Fibroblast of lung (primary cell): ENCODE results near the gene MAL. TPM values are rescaled to one million over a fixed set of nuclear protein-coding genes. Genes with fewer than 3 reads are reported as not detected.

Experiments used
- DNase-seq, 2 donors: peaks; one replicate each; pipeline versions ENCODE4 v3.0.0 to v3.0.0-alpha.2; 2010; ENCODE audit warnings: low read depth in 2 of 2
- H2AFZ ChIP-seq: 2 replicates; pipeline ENCODE4 v1.5.1; 2012; ENCODE audit warnings: low read length, control low read depth, inconsistent platforms
- H3K27ac ChIP-seq: 2 replicates; pipeline ENCODE4 v1.5.1; 2011; ENCODE audit warnings: low read length, control low read depth; ENCODE audit not compliant: insufficient read depth
- H3K27me3 ChIP-seq: 2 replicates; pipeline ENCODE4 v1.5.1; 2011; ENCODE audit warnings: mild to moderate bottlenecking, low read length; ENCODE audit not compliant: control insufficient read depth, insufficient read depth
- H3K36me3 ChIP-seq: 2 replicates; pipeline ENCODE4 v1.5.1; 2011; ENCODE audit warnings: low read length; ENCODE audit not compliant: control insufficient read depth, insufficient read depth
- H3K4me1 ChIP-seq: 2 replicates; pipeline ENCODE4 v1.5.1; 2011; ENCODE audit warnings: low read length; ENCODE audit not compliant: control insufficient read depth, insufficient read depth; ENCODE audit errors: extremely low read depth
- H3K4me2 ChIP-seq: 2 replicates; pipeline ENCODE4 v1.5.1; 2011; ENCODE audit warnings: low read length, control low read depth; ENCODE audit not compliant: insufficient read depth; ENCODE audit errors: extremely low read depth
- H3K4me3 ChIP-seq, 4 experiments: fragments of 200-600 bp in 1 of 4; sonication (generic) in 1 of 4; replicated peaks in 1 of 4; 2 replicates each; pipeline ENCODE4 v1.5.1; 2011 to 2016; ENCODE audit warnings: low read length in 4 of 4, low read depth in 3 of 4, mild to moderate bottlenecking in 3 of 4, control low read depth in 2 of 4, inconsistent platforms in 1 of 4, mixed read lengths in 1 of 4; ENCODE audit not compliant: insufficient read depth in 1 of 4; ENCODE audit errors: control extremely low read depth in 1 of 4
- H3K79me2 ChIP-seq: 2 replicates; pipeline ENCODE4 v1.5.1; 2012; ENCODE audit warnings: mild to moderate bottlenecking, low read length, inconsistent platforms; ENCODE audit not compliant: control insufficient read depth, insufficient read depth
- H3K9ac ChIP-seq: 2 replicates; pipeline ENCODE4 v1.5.1; 2011; ENCODE audit warnings: mild to moderate bottlenecking, low read length, control low read depth; ENCODE audit not compliant: insufficient read depth
- H3K9me3 ChIP-seq: 2 replicates; pipeline ENCODE4 v1.5.1; 2012; ENCODE audit warnings: low read depth, low read length; ENCODE audit not compliant: control insufficient read depth, insufficient read depth
- H4K20me1 ChIP-seq: 2 replicates; pipeline ENCODE4 v1.5.1; 2011; ENCODE audit warnings: low read length; ENCODE audit not compliant: control insufficient read depth, insufficient read depth; ENCODE audit errors: extremely low read depth
- EZH2 ChIP-seq: IDR thresholded peaks from 2 replicates; pipeline ENCODE4 v1.5.1; 2012; ENCODE audit warnings: low read length, control low read depth, mild to moderate bottlenecking; ENCODE audit errors: missing control alignments
- polyA plus RNA-seq, 2 donors: library from polyadenylated mRNA; depleted of rRNA in 1 of 2; stranded (reverse) in 1 of 2; unstranded in 1 of 2; fragments of >200 nt; gene quantifications; 2 replicates each; pipeline ENCODE4 v1.2.1, GENCODE V29; 2011 to 2012; ENCODE audit warnings: missing spikeins in 1 of 2
- total RNA-seq: library from RNA; depleted of rRNA; stranded (reverse); fragments of >200 nt; gene quantifications from 2 replicates; pipeline ENCODE4 v1.2.1, GENCODE V29; 2014
- TF ChIP-seq, protein P1 (sequence below), 2 donors: IDR thresholded peaks in 1 of 2; conservative IDR thresholded peaks in 1 of 2; 1 replicate in 1 of 2; 2 replicates in 1 of 2; pipeline ENCODE4 v1.5.1; 2011 to 2012; ENCODE audit warnings: low read length in 2 of 2, control low read depth in 1 of 2, inconsistent platforms in 1 of 2, low read depth in 1 of 2, mild to moderate bottlenecking in 1 of 2

The MAL gene
- total and polyA plus RNA-seq, 2 donors (not counting 1 experiment from before 2014, with no cell fraction given) = not detected

GRCh38 chr2:95023222-95023597 lies 2.3 kb upstream of the MAL start:
- Histone ChIP-seq H4K20me1 (no peaks in the 10 kb centered on the region), H3K4me3 (no peak overlapping the region), H3K9ac (no peak overlapping the region), H3K4me2 (no peak overlapping the region), H3K36me3 (no peaks in the 10 kb centered on the region), H3K4me1 (no peaks in the 10 kb centered on the region), H3K27me3 (peaks cover 44% of the 10 kb centered on the region), H3K9me3 (no peaks in the 10 kb centered on the region), H3K27ac (no peak overlapping the region), H2AFZ (no peak overlapping the region), H3K79me2 (no peaks in the 10 kb centered on the region)
- TF ChIP-seq, protein P1, sequence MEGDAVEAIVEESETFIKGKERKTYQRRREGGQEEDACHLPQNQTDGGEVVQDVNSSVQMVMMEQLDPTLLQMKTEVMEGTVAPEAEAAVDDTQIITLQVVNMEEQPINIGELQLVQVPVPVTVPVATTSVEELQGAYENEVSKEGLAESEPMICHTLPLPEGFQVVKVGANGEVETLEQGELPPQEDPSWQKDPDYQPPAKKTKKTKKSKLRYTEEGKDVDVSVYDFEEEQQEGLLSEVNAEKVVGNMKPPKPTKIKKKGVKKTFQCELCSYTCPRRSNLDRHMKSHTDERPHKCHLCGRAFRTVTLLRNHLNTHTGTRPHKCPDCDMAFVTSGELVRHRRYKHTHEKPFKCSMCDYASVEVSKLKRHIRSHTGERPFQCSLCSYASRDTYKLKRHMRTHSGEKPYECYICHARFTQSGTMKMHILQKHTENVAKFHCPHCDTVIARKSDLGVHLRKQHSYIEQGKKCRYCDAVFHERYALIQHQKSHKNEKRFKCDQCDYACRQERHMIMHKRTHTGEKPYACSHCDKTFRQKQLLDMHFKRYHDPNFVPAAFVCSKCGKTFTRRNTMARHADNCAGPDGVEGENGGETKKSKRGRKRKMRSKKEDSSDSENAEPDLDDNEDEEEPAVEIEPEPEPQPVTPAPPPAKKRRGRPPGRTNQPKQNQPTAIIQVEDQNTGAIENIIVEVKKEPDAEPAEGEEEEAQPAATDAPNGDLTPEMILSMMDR (conservative IDR thresholded peaks at IDR 0.05 in 1 of 2, IDR thresholded peaks at IDR 0.05 in 1 of 2; ENCODE audit: low read depth in 1 of 2, low read length in 2 of 2) = peak in 1 of 2 donors; percentile 13
- TF ChIP-seq EZH2 = no peak
- DNase-seq = no peak

DNA sequence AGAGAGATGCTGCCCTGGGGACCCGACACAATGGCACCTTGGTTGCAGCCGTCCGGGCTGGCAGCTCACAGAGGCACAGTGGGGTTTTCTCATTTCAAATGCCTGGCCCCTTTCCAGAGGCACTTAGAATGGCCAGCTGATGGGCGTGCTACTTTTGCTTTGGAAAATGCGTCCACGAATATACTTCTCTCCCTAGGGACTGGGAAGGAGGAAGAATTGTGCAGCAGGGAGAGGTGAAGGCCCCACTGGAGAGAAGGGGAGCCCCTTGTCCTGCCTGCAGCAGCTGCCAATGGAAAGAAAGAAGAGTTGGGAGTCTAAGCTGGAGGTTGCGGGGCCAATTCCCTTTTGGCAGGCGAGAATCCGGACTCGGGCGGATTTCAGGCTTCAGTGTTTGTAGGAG lies 1.1 kb upstream of the MAL start:
- Histone ChIP-seq H4K20me1 (no peaks in the 10 kb centered on the region), H3K4me1 (no peaks in the 10 kb centered on the region), H3K27me3 (peaks cover 44% of the 10 kb centered on the region), H2AFZ (no peak overlapping the region), H3K4me2 (no peak overlapping the region), H3K79me2 (no peaks in the 10 kb centered on the region), H3K9me3 (no peaks in the 10 kb centered on the region), H3K4me3 (no peak overlapping the region), H3K36me3 (no peaks in the 10 kb centered on the region), H3K9ac (no peak overlapping the region), H3K27ac (no peak overlapping the region)
- peak; percentile 1 for TF ChIP-seq EZH2
- TF ChIP-seq, protein P1 (conservative IDR thresholded peaks at IDR 0.05 in 1 of 2, IDR thresholded peaks at IDR 0.05 in 1 of 2; ENCODE audit: low read depth in 1 of 2, low read length in 2 of 2) = no peak
- DNase-seq = no peak

DNA sequence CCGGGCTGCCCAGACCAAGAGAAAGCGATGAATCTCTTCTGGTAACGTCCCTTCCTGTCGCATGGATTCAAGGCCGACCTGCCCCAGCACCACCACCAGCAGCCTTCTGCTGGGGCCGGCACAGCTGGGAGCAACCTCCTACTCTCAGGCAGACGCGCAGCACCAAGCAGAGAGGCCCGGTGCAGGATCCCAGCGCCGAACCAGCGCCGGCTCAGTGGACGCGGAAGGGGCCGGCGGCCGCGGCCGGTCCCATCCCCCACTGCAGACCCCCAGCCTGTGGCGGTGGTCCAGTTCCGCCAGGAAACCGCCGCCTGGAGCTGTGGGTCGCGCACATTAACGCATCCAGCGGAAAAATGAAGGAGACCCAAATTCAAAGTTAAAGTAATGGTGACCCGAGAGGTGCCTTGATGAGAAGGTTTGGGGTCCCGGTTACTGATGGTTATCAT lies 525 bp upstream of the MAL start:
- Histone ChIP-seq H3K36me3 (no peaks in the 10 kb centered on the region), H3K27me3 (peaks cover 44% of the 10 kb centered on the region), H3K4me3 (no peak overlapping the region), H3K9ac (no peak overlapping the region), H4K20me1 (no peaks in the 10 kb centered on the region), H3K27ac (no peak overlapping the region), H3K9me3 (no peaks in the 10 kb centered on the region), H3K79me2 (no peaks in the 10 kb centered on the region), H3K4me1 (no peaks in the 10 kb centered on the region), H3K4me2 (no peak overlapping the region), H2AFZ (no peak overlapping the region)
- DNase-seq = no peak
- TF ChIP-seq, protein P1 (conservative IDR thresholded peaks at IDR 0.05 in 1 of 2, IDR thresholded peaks at IDR 0.05 in 1 of 2; ENCODE audit: low read depth in 1 of 2, low read length in 2 of 2) = no peak
- TF ChIP-seq EZH2 = peak; percentile 78
